ENCODE measurements around the gene LRG1. TPM values are rescaled to one million over a fixed set of nuclear protein-coding genes. Genes with fewer than 3 reads are reported as not detected.
A peak's percentile ranks its signal among the peaks of the same experiment; 100 is the strongest.

Gene LRG1
- total and polyA plus RNA-seq, 2 of the 13 experiments (the other 11 are each of a cell fraction or from before 2014, with no cell fraction given), result 12.0 to 39.3 TPM

- TF ChIP-seq KAT8 (CRISPR knock-in tag; IDR thresholded peaks at IDR 0.05), result no peak
- no peak for TF ChIP-seq HNF1A (IDR thresholded peaks at IDR 0.05; ENCODE audit: low read depth)
- TF ChIP-seq HNF1A (CRISPR knock-in tag; IDR thresholded peaks at IDR 0.05; ENCODE audit: borderline replicate concordance), result no peak
Measured at GRCh38 chr19:4539169-4539692, 605 bp downstream of the LRG1 start (continued).

GRCh38 chr19:4538601-4538954, 1.3 kb downstream of the LRG1 start:
- peaks cover 5% of the 10 kb centered on the region for H3K79me2 ChIP-seq (ENCODE audit: insufficient read depth, low read length)
- peak overlapping the region in 1 of 3 experiments; percentile 8; a peak in 1 of 6 replicates for H3K4me3 ChIP-seq (replicated peaks in 1 of 3; ENCODE audit: insufficient read depth in 1 of 3, low read depth in 2 of 3, low read length in 3 of 3)
- intact Hi-C loops (cut with micrococcal nuclease; ENCODE audit: unreplicated experiment), result loop anchor here (5.0 kb wide), 1 partner anchor 66 kb away; the partner anchor contains the start of gene HDGFL2
- no peak overlapping the region for H3K9ac ChIP-seq (ENCODE audit: insufficient read depth, low read depth, low read length)
- TF ChIP-seq SRY (CRISPR knock-in tag; IDR thresholded peaks at IDR 0.05) (no peak), MXD1 (CRISPR knock-in tag; IDR thresholded peaks at IDR 0.05) (no peak), ZBTB4 (CRISPR knock-in tag; IDR thresholded peaks at IDR 0.05; ENCODE audit: borderline replicate concordance) (no peak), ERF (CRISPR knock-in tag; IDR thresholded peaks at IDR 0.05) (no peak), BHLHE40 (IDR thresholded peaks at IDR 0.05; ENCODE audit: low read length) (no peak)
- ChIA-PET POLR2A (interaction anchor here (0.5 to 2.0 kb wide), 6 partner anchors 12 to 158 kb away, joined by 3 to 9 read pairs (median 4); partner anchors contain the start of gene PLIN4), CTCF (ENCODE audit: low intra/inter-chr PET ratio, low total read pairs) (no interaction called here)
- WGBS (ENCODE audit: low lambda C conversion rate), result 95% methylated on average over 8 of the region's 13 CpGs
- ATAC-seq (no peak), DNase-seq (ENCODE audit: low spot score) (no peak), FAIRE-seq (no peak)
- no peak overlapping the region for H3K27ac ChIP-seq (ENCODE audit: extremely low read length, insufficient read depth, low read length)
- in situ Hi-C loops (cut with HindIII; ENCODE audit: extremely low pct_ligation_motif_present, low pct_unique_long_range_greater_than_20kb), result no loop called here
- H2AFZ ChIP-seq (ENCODE audit: low read length), result no peak overlapping the region
- no peaks in the 10 kb centered on the region for H3K36me3 ChIP-seq (replicated peaks in 1 of 2; ENCODE audit: control insufficient read depth in 1 of 2, insufficient read depth in 2 of 2, low read length in 2 of 2)
- no peaks in the 10 kb centered on the region for H3K27me3 ChIP-seq (ENCODE audit: control insufficient read depth in 1 of 2, insufficient read depth in 2 of 2, low read length in 2 of 2)
- no peaks in the 10 kb centered on the region for H3K9me3 ChIP-seq (ENCODE audit: low read length)
- H3K4me2 ChIP-seq (ENCODE audit: low read depth, low read length), result peak overlapping the region; percentile 81
- H3K4me1 ChIP-seq (ENCODE audit: insufficient read depth, low read length), result peaks cover 80% of the 10 kb centered on the region
- H4K20me1 ChIP-seq (ENCODE audit: insufficient read depth, low read length), result peaks cover 6% of the 10 kb centered on the region; the same call in 1 of the 2 replicates
- no TSS peak for BruUV-seq (replicated peaks)
